GOT3 (cell line): ENCODE measurements around the gene TUBGCP6.
"Not testable (repeated sequence)": the region's sequence is repeated elsewhere in the genome, so short reads cannot be mapped to it uniquely, and the experiment has no call there.

Source experiments
- DNase-seq: peaks from one replicate; lab custom pipeline; 2025; ENCODE audit warnings: mixed read lengths; lab: John Stamatoyannopoulos, UW

The TUBGCP6 gene

DNA sequence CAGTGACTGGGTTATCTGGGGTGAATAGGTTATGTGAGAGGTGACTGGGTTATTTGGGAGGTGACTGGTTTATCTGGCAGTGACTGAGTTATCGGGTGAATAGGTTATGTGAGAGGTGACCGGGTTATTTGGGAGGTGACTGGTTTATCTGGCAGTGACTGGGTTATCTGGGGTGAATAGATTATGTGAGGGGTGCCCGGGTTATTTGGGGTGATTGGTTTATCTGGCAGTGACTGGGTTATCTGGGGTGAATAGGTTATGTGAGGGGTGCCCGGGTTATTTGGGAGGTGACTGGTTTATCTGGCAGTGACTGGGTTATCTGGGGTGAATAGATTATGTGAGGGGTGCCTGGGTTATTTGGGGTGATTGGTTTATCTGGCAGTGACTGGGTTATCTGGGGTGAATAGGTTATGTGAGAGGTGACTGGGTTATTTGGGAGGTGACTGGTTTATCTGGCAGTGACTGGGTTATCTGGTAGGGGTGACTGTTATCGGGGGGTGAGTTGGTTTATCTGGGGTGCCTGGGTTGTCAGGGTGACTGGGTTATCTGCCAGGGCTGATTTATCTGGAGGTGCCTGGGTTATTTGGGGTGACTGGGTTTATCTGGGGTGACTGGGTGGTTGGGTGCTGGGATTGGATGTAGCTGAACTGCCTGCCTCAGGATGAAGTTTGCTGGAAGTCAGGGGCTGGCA, 76.2 kb downstream of the TUBGCP6 start:
- DNase-seq, result not testable (repeated sequence)

DNA sequence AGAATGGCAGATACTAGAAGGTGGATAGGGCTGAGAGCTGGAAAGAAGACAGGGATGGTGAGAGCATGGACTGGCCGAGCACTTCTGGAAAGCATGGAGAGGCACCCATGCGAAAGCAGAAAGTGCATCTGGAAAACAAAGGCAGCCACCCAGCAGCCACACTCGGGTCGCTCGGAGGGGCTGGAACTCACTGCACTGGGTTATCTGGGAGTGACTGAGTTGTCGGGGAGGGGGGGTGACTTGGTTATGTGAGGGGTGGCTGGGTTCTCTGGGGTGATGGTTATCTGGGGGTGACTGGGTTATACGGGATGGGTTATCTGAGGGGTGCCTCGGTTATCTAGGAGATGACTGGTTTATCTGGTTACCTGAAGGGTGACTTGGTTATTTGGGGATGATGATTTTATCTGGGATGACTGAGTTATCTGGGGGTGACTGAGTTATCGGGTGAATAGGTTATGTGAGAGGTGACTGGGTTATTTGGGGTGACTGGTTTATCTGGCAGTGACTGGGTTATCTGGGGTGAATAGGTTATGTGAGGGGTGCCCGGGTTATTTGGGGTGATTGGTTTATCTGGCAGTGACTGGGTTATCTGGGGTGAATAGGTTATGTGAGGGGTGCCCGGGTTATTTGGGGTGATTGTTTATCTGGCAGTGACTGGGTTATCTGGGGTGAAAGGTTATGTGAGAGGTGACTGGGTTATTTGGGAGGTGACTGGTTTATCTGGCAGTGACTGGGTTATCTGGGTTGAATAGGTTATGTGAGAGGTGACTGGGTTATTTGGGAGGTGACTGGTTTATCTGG, 76.9 kb downstream of the TUBGCP6 start:
- DNase-seq, result no peak
